Neural cell (in vitro differentiated cells): ENCODE data around the gene PLEKHN1. TPM values are rescaled to one million over a fixed set of nuclear protein-coding genes. Genes with fewer than 3 reads are reported as not detected.

Source experiments
- H2AFZ ChIP-seq: fragments of 200-600, 300-800 bp; sonication (generic), shearing (Covaris generic); 2 replicates; pipeline ENCODE4 v1.6.0; 2014; ENCODE audit warnings: low read depth, mild to moderate bottlenecking, antibody characterized with exemption, low read length, moderate library complexity
- H3F3A ChIP-seq: fragments of 200-600 bp; shearing (Covaris generic); 2 replicates; pipeline ENCODE4 v1.6.1; 2016; ENCODE audit warnings: mild to moderate bottlenecking, moderate library complexity, mixed read lengths, antibody characterized with exemption, low read length; ENCODE audit not compliant: insufficient read depth, poor library complexity, severe bottlenecking
- H3K27ac ChIP-seq: fragments of 200-600, 300-800 bp; sonication (generic), shearing (Covaris generic); 2 replicates; pipeline ENCODE4 v1.5.1; 2014; ENCODE audit warnings: mild to moderate bottlenecking, low read length, moderate library complexity
- H3K27me3 ChIP-seq: fragments of 300-800, 200-600 bp; sonication (generic), shearing (Covaris generic); 2 replicates; pipeline ENCODE4 v1.6.0; 2014; ENCODE audit warnings: mild to moderate bottlenecking, low read depth, low read length, moderate library complexity; ENCODE audit not compliant: insufficient read depth
- H3K36me3 ChIP-seq: fragments of 300-800, 200-600 bp; sonication (generic), shearing (Covaris generic); 2 replicates; pipeline ENCODE4 v1.5.1; 2014; ENCODE audit warnings: mild to moderate bottlenecking, antibody characterized with exemption, low read length, moderate library complexity; ENCODE audit not compliant: insufficient read depth
- H3K4me2 ChIP-seq: fragments of 300-800, 200-600 bp; sonication (generic), shearing (Covaris generic); 2 replicates; pipeline ENCODE4 v1.6.0; 2014; ENCODE audit warnings: mild to moderate bottlenecking, low read length
- H3K4me3 ChIP-seq: fragments of 300-800, 200-600 bp; sonication (generic), shearing (Covaris generic); 2 replicates; pipeline ENCODE4 v1.5.1; 2014; ENCODE audit warnings: mild to moderate bottlenecking, low read length, moderate library complexity
- H3K79me2 ChIP-seq: fragments of 200-600 bp; shearing (Covaris generic); replicated peaks from 2 replicates; pipeline ENCODE4 v1.6.0; 2014; ENCODE audit warnings: mild to moderate bottlenecking, low read length, moderate library complexity; ENCODE audit not compliant: insufficient read depth
- H3K9ac ChIP-seq: fragments of 300-800, 200-600 bp; sonication (generic), shearing (Covaris generic); 2 replicates; pipeline ENCODE4 v1.6.1; 2016; ENCODE audit warnings: mild to moderate bottlenecking, low read length, mixed read lengths
- H3K9me2 ChIP-seq: fragments of 200-600 bp; shearing (Covaris generic); 2 replicates; pipeline ENCODE4 v1.6.1; 2016; ENCODE audit warnings: mild to moderate bottlenecking, low read length, mixed read lengths; ENCODE audit not compliant: insufficient read depth
- H3K9me3 ChIP-seq: fragments of 200-600, 300-800 bp; sonication (generic), shearing (Covaris generic); 2 replicates; pipeline ENCODE4 v1.6.1; 2016; ENCODE audit warnings: mild to moderate bottlenecking, mixed run types, low read length, moderate library complexity, mixed read lengths
- H4K20me1 ChIP-seq: fragments of 200-600 bp; shearing (Covaris generic); 2 replicates; pipeline ENCODE4 v1.6.1; 2016; ENCODE audit warnings: mild to moderate bottlenecking, mixed run types; ENCODE audit not compliant: insufficient read depth
- CTCF ChIP-seq: fragments of 450-650 bp; IDR thresholded peaks from 2 replicates; pipeline ENCODE4 v1.5.1; 2014; ENCODE audit warnings: antibody characterized with exemption, mild to moderate bottlenecking, moderate library complexity; ENCODE audit not compliant: poor library complexity, severe bottlenecking
- EP300 ChIP-seq: fragments of 450-650 bp; conservative IDR thresholded peaks from 2 replicates; pipeline ENCODE4 v1.6.1; 2014; ENCODE audit warnings: antibody characterized with exemption, mild to moderate bottlenecking, moderate library complexity; ENCODE audit not compliant: poor library complexity, severe bottlenecking
- EZH2 ChIP-seq: fragments of 200-600, 300-800 bp; shearing (Covaris generic), sonication (generic); IDR thresholded peaks from 2 replicates; pipeline ENCODE4 v1.6.1; 2014; ENCODE audit warnings: antibody characterized with exemption, low read length, borderline replicate concordance, mild to moderate bottlenecking; ENCODE audit not compliant: insufficient read depth, poor library complexity, severe bottlenecking
- MXI1 ChIP-seq: fragments of 450-650 bp; conservative IDR thresholded peaks from 2 replicates; pipeline ENCODE4 v1.6.1; 2014; ENCODE audit warnings: antibody characterized with exemption, mild to moderate bottlenecking; ENCODE audit not compliant: poor library complexity, severe bottlenecking
- POLR2AphosphoS5 ChIP-seq: IDR thresholded peaks from 2 replicates; pipeline ENCODE4 v1.6.1; 2012
- RAD21 ChIP-seq: fragments of 450-650 bp; conservative IDR thresholded peaks from 2 replicates; pipeline ENCODE4 v1.6.1; 2014; ENCODE audit warnings: antibody characterized with exemption, mild to moderate bottlenecking, moderate library complexity
- REST ChIP-seq: IDR thresholded peaks from 2 replicates; pipeline ENCODE4 v1.6.1; 2012; ENCODE audit warnings: borderline replicate concordance
- SMC3 ChIP-seq: fragments of 450-650 bp; conservative IDR thresholded peaks from 2 replicates; pipeline ENCODE4 v1.6.1; 2014; ENCODE audit warnings: antibody characterized with exemption, mild to moderate bottlenecking, moderate library complexity; ENCODE audit not compliant: poor library complexity
- TAF1 ChIP-seq: IDR thresholded peaks from 2 replicates; pipeline ENCODE4 v1.6.1; 2012; ENCODE audit warnings: low read depth
- polyA plus RNA-seq: library from polyadenylated mRNA; depleted of rRNA; stranded (reverse); fragments of >200 nt; gene quantifications from 2 replicates; pipeline ENCODE4 v1.2.3, GENCODE V29; 2014

The PLEKHN1 gene
- polyA plus RNA-seq, 1 donor from 2014 or later, result 1.1 TPM

GRCh38 chr1:928825-929661 is 37.2 kb upstream of the PLEKHN1 start:
- Histone ChIP-seq H3K9me2 (no peaks in the 10 kb centered on the region), H3K4me3 (no peak overlapping the region), H2AFZ (no peak overlapping the region), H3K9ac (no peak overlapping the region), H3F3A (no peaks in the 10 kb centered on the region), H4K20me1 (no peaks in the 10 kb centered on the region), H3K27me3 (peaks cover 64% of the 10 kb centered on the region), H3K9me3 (no peaks in the 10 kb centered on the region), H3K79me2 (no peaks in the 10 kb centered on the region), H3K36me3 (no peaks in the 10 kb centered on the region), H3K4me2 (no peak overlapping the region), H3K27ac (no peak overlapping the region)
- no peak for TF ChIP-seq REST
- TF ChIP-seq EZH2, result no peak
- no peak for TF ChIP-seq MXI1
- no peak for TF ChIP-seq EP300
- TF ChIP-seq SMC3, result no peak
- no peak for TF ChIP-seq TAF1
- no peak for TF ChIP-seq POLR2AphosphoS5
- TF ChIP-seq CTCF, result no peak
- no peak for TF ChIP-seq RAD21

- Histone ChIP-seq H3K9me3 (no peaks in the 10 kb centered on the region), H3K36me3 (no peaks in the 10 kb centered on the region), H3F3A (no peaks in the 10 kb centered on the region), H4K20me1 (no peaks in the 10 kb centered on the region), H3K4me3 (no peak overlapping the region), H3K27me3 (peaks cover 61% of the 10 kb centered on the region), H3K9me2 (no peaks in the 10 kb centered on the region), H3K9ac (no peak overlapping the region), H3K27ac (no peak overlapping the region), H2AFZ (no peak overlapping the region), H3K79me2 (no peaks in the 10 kb centered on the region), H3K4me2 (no peak overlapping the region)
- TF ChIP-seq RAD21, result no peak
- TF ChIP-seq MXI1, result no peak
- TF ChIP-seq SMC3, result no peak
- TF ChIP-seq TAF1, result no peak
- no peak for TF ChIP-seq EP300
- no peak for TF ChIP-seq CTCF
- TF ChIP-seq POLR2AphosphoS5, result no peak
- no peak for TF ChIP-seq EZH2
- TF ChIP-seq REST, result no peak
Observed at GRCh38 chr1:929712-930632, 36.3 kb upstream of the PLEKHN1 start.
